Lower lobe of right lung (tissue), 2 donors: ENCODE results near the gene SYNM. TPM values are rescaled to one million over a fixed set of nuclear protein-coding genes. Genes with fewer than 3 reads are reported as not detected.

Experiments
- ATAC-seq, 2 donors: fragments of 200-7000 bp; cut with Tn5 transposase; one replicate each; pipeline ENCODE4 v1.9.1; 2020 to 2022; ENCODE audit warnings: mild to moderate bottlenecking in 2 of 2, moderate library complexity in 2 of 2
- DNase-seq: peaks from one replicate; pipeline ENCODE4 v3.0.0-alpha.2; 2020
- H3K27ac ChIP-seq: fragments of 200-600 bp; one replicate; pipeline ENCODE4 v1.8.0; 2022
- H3K27me3 ChIP-seq: fragments of 200-600 bp; one replicate; pipeline ENCODE4 v1.8.0; 2022; ENCODE audit warnings: low read depth
- H3K36me3 ChIP-seq: fragments of 200-600 bp; one replicate; pipeline ENCODE4 v1.8.0; 2022; ENCODE audit warnings: mild to moderate bottlenecking
- H3K4me1 ChIP-seq: fragments of 200-600 bp; one replicate; pipeline ENCODE4 v1.8.0; 2022
- H3K4me3 ChIP-seq: fragments of 200-600 bp; one replicate; pipeline ENCODE4 v1.8.0; 2022; ENCODE audit warnings: mild to moderate bottlenecking
- H3K9me3 ChIP-seq: fragments of 200-600 bp; one replicate; pipeline ENCODE4 v1.8.0; 2022
- intact Hi-C: fragments of 100-400 bp; cut with DNase I; formaldehyde crosslinking; loops from one replicate; pipeline ENCODE4 v1.11.0; 2022
- total RNA-seq: library from RNA; stranded (reverse); fragmentation: NEBNext Ultra II Directional; extraction: Animal tissue kit (Norgen Biotek cat#: 25700); gene quantifications from one replicate; pipeline ENCODE4 v1.2.1, GENCODE V29; 2021
- TF ChIP-seq, protein P1 (sequence below): fragments of 200-600 bp; IDR thresholded peaks from one replicate; pipeline ENCODE4 v1.8.0; 2022; ENCODE audit warnings: antibody characterized with exemption, mild to moderate bottlenecking
- donor health status: DM: no; HTN: yes; CAD: no; lungs with severe emphysema.

The SYNM gene
- total RNA-seq, 1 donor from 2014 or later, result 26.8 TPM

DNA sequence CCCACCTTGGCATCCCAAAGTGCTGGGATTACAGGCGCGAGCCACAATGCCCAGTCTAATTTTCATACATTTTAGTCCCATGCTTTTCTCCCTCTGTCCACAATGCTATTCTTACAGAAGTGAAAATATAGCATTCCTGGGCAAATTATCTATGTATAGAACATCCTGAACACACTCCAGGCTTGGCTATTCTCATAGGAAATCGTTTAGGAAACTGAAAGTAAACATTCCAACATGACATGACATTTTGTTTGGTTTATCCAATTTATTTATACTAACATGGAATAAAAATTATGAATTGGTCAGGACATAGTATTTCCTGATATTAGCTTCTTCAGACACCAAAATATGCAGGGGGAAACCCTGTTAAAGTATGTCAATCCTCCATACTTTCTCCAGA is 52.6 kb downstream of the SYNM start:
- intact Hi-C loops, result no loop called here
- Histone ChIP-seq H3K36me3 (peaks cover 13% of the 10 kb centered on the region), H3K4me1 (no peaks in the 10 kb centered on the region), H3K27ac (no peak overlapping the region), H3K27me3 (no peaks in the 10 kb centered on the region), H3K4me3 (no peak overlapping the region), H3K9me3 (no peaks in the 10 kb centered on the region)
- ATAC-seq, result no peak
- no peak for DNase-seq
- TF ChIP-seq, protein P1, sequence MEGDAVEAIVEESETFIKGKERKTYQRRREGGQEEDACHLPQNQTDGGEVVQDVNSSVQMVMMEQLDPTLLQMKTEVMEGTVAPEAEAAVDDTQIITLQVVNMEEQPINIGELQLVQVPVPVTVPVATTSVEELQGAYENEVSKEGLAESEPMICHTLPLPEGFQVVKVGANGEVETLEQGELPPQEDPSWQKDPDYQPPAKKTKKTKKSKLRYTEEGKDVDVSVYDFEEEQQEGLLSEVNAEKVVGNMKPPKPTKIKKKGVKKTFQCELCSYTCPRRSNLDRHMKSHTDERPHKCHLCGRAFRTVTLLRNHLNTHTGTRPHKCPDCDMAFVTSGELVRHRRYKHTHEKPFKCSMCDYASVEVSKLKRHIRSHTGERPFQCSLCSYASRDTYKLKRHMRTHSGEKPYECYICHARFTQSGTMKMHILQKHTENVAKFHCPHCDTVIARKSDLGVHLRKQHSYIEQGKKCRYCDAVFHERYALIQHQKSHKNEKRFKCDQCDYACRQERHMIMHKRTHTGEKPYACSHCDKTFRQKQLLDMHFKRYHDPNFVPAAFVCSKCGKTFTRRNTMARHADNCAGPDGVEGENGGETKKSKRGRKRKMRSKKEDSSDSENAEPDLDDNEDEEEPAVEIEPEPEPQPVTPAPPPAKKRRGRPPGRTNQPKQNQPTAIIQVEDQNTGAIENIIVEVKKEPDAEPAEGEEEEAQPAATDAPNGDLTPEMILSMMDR, result no peak

DNA sequence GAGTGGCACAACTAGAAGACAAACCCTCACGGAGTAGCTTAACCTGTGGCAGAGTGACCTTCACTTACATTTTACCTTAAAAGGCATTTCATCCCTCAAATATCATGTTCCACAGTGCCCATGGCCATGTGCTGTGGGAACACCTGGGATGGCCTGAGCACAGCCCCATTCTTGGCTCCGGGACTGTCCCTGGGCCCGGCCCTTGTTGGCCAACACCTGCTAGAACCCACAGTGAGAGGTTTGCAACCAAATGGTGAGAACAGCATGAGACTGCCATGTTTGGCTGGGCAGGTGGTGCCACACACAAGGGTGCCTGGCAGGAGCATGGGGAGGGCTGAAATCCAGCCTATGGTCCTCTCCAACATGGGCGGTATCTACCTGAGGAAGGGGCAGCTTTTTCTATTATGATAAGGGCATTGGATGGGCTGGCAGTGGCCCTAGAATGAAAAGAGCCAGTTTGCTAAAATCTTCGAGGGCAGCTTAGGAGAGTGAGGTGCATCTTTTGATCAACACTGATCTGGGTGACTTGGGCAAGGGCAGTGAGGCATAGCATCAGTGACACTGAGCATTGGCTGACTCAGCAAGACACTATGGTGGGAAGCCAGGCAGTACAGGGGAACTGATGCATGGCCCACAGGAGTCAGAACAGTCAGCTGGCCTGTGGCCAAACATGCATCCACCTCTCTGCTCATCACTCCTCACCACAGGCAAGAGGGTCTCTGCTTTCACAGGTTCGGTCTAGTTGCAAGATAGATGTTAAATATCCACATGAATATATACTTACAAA is 53.9 kb downstream of the SYNM start:
- no peak for ATAC-seq
- H3K27ac ChIP-seq, result no peak overlapping the region
- intact Hi-C loops, result no loop called here

GRCh38 chr15:99163271-99164062 is 58.6 kb downstream of the SYNM start:
- Histone ChIP-seq H3K4me3 (no peak overlapping the region), H3K4me1 (no peaks in the 10 kb centered on the region), H3K36me3 (peaks cover 35% of the 10 kb centered on the region), H3K27me3 (no peaks in the 10 kb centered on the region), H3K27ac (no peak overlapping the region), H3K9me3 (no peaks in the 10 kb centered on the region)
- no peak for DNase-seq
- intact Hi-C loops, result no loop called here
- no peak for ATAC-seq
- TF ChIP-seq, protein P1, result no peak

More for the DNA sequence above, 53.9 kb downstream of the SYNM start:
- no peaks in the 10 kb centered on the region for H3K27me3 ChIP-seq
- TF ChIP-seq, protein P1, result no peak
- H3K4me1 ChIP-seq, result no peaks in the 10 kb centered on the region
- H3K4me3 ChIP-seq, result no peak overlapping the region
- no peaks in the 10 kb centered on the region for H3K9me3 ChIP-seq
- peaks cover 20% of the 10 kb centered on the region for H3K36me3 ChIP-seq
- DNase-seq, result no peak

DNA sequence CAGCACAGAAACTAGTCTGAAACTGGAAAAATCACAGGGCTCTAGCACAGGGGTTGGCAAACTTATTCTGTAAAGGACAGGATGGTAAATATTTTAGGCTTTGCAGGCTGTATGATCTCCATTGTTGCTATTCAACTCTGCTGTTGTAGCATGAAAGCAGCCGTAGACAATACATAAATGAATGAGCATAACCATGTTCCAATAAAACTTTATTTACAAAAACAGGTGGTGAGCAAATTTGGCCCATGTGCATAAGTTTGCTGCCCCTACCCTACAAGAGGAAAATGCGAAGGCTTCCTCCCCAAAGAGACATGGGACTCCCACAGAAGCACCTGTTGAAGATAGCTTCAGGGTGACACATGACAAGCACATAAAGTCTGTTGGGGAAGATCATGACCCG is 59.2 kb downstream of the SYNM start:
- Histone ChIP-seq H3K4me1 (peaks cover under 1% of the 10 kb centered on the region), H3K36me3 (peaks cover 35% of the 10 kb centered on the region), H3K9me3 (no peaks in the 10 kb centered on the region), H3K27me3 (no peaks in the 10 kb centered on the region), H3K4me3 (no peak overlapping the region), H3K27ac (no peak overlapping the region)
- TF ChIP-seq, protein P1, result no peak
- DNase-seq (no peak), ATAC-seq (no peak)
- intact Hi-C loops, result no loop called here

- ATAC-seq (no peak), DNase-seq (no peak)
- Histone ChIP-seq H3K4me3 (no peak overlapping the region), H3K27me3 (no peaks in the 10 kb centered on the region), H3K27ac (no peak overlapping the region), H3K9me3 (no peaks in the 10 kb centered on the region), H3K36me3 (peaks cover 35% of the 10 kb centered on the region), H3K4me1 (peaks cover 6% of the 10 kb centered on the region)
- intact Hi-C loops, result no loop called here
- TF ChIP-seq, protein P1, result no peak
These were observed 60.3 kb downstream of the SYNM start for GRCh38 chr15:99165020-99165790.
